NCI-H1417 treated with DMSO at 0.1 percent for 48 hours (cell line): ENCODE data around the gene CAMK2G.
"Not testable (repeated sequence)": the region's sequence is repeated elsewhere in the genome, so short reads cannot be mapped to it uniquely, and the experiment has no call there.

Experiments used
- DNase-seq: peaks from one replicate; lab custom pipeline; 2025; lab: John Stamatoyannopoulos, UW

CAMK2G gene

GRCh38 chr10:73840056-73840402 lies 34.3 kb downstream of the CAMK2G start:
- DNase-seq: no peak

GRCh38 chr10:73839276-73839966 lies 34.9 kb downstream of the CAMK2G start:
- DNase-seq: no peak

GRCh38 chr10:73838827-73839226 lies 35.5 kb downstream of the CAMK2G start:
- DNase-seq: no peak

- DNase-seq: no peak
These were observed 36.3 kb downstream of the CAMK2G start for GRCh38 chr10:73838008-73838567.

GRCh38 chr10:73837072-73837471 lies 37.3 kb downstream of the CAMK2G start:
- no peak for DNase-seq

GRCh38 chr10:73836427-73836980 lies 37.9 kb downstream of the CAMK2G start:
- DNase-seq: no peak

GRCh38 chr10:73829090-73829489 lies 45.3 kb downstream of the CAMK2G start:
- not testable (repeated sequence) for DNase-seq

- DNase-seq: no peak
These were observed 46.2 kb downstream of the CAMK2G start for GRCh38 chr10:73828161-73828560.

GRCh38 chr10:73827346-73828089 lies 46.8 kb downstream of the CAMK2G start:
- DNase-seq: no peak

GRCh38 chr10:73824146-73824725 lies 50.1 kb downstream of the CAMK2G start:
- DNase-seq: no peak

- no peak for DNase-seq
These were observed 51.0 kb downstream of the CAMK2G start for GRCh38 chr10:73823391-73823790.

GRCh38 chr10:73819513-73820093 lies 54.8 kb downstream of the CAMK2G start:
- DNase-seq: no peak

GRCh38 chr10:73819081-73819480 lies 55.3 kb downstream of the CAMK2G start:
- DNase-seq: no peak

GRCh38 chr10:73818402-73818801 lies 56.0 kb downstream of the CAMK2G start:
- DNase-seq: no peak

- DNase-seq: no peak
These were observed 56.5 kb downstream of the CAMK2G start for GRCh38 chr10:73817826-73818225.

GRCh38 chr10:73816917-73817729 lies 57.2 kb downstream of the CAMK2G start:
- no peak for DNase-seq

- DNase-seq: no peak
These were observed 58.7 kb downstream of the CAMK2G start for GRCh38 chr10:73815719-73816030.

GRCh38 chr10:73814896-73815718 lies 59.2 kb downstream of the CAMK2G start:
- DNase-seq: no peak

GRCh38 chr10:73814276-73814895 lies 60.0 kb downstream of the CAMK2G start:
- DNase-seq: no peak

- DNase-seq: no peak
These were observed 61.0 kb downstream of the CAMK2G start for GRCh38 chr10:73813333-73813732.
